ENCODE results near the gene COMT. TPM values are rescaled to one million over a fixed set of nuclear protein-coding genes. Genes with fewer than 3 reads are reported as not detected.

Gene COMT
- polyA plus RNA-seq, 1 experiment = 332 TPM

DNA sequence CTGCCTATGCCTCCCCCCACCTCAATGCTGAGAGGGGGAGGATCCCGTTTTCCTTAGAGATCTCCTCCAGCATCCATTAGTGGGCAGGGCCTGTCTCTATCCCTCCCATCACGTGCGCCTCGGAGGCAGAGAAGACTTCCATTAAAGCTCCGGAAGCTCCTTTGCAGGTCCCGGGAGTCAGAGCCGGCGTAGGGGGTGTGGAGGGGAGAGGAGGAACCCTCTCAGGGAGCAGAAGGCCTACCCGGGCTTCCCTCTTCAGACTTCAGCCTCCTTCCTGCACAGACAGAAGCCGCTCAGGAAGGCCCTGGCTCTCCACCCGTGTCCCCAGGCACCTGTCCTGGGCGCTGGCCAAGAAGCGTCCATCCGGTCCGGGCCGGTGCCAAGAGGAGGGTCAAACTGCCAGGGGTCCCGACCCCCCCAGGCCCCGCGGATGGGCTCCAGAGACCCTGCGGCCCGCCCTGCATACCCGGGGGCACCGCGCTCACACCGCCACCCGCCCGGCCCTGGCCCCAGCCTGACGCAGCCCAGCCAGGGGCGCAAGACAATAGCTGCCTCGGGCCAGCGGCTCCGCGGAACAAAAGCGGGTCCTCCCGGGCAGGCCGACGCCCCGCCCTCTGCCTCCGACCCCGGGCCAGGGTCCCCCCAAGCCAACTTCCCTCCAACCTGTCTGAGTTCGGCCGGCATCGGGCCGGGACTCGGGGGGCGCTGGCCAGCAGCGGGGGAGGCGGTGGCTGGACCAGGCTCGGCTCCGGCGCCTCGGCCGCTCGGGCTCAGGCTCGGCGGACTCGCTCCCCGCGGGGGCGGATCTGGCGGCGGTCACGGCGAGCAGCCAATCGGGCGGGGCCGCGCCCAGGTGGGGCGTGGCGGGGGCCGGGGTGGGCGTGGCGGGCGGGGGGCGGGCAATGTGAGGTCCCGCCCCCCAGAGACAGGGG, 45.1 kb downstream of the COMT start:
- Histone ChIP-seq H3K27me3 (ENCODE audit: control insufficient read depth, insufficient read depth, low read length) (no peaks in the 10 kb centered on the region), H3K36me3 (ENCODE audit: control insufficient read depth, insufficient read depth, low read length) (no peaks in the 10 kb centered on the region; the same call in 1 of the 2 replicates), H3K4me3 (ENCODE audit: low read depth, low read length) (peak overlapping the region; percentile 73)
- ChIA-PET POLR2A (interaction anchor here (0.5 kb wide), 1 partner anchor 53 kb away, joined by 8 read pairs; no protein-coding TSS in a partner anchor), CTCF (interaction anchor here (1.1 to 1.4 kb wide), 2 partner anchors 20 to 27 kb away, joined by 3 to 4 read pairs; no protein-coding TSS in a partner anchor)
- TF ChIP-seq CTCF (IDR thresholded peaks at IDR 0.05; ENCODE audit: insufficient read depth, low read depth, low read length) = no peak
- no peak for DNase-seq (ENCODE audit: low read depth)

DNA sequence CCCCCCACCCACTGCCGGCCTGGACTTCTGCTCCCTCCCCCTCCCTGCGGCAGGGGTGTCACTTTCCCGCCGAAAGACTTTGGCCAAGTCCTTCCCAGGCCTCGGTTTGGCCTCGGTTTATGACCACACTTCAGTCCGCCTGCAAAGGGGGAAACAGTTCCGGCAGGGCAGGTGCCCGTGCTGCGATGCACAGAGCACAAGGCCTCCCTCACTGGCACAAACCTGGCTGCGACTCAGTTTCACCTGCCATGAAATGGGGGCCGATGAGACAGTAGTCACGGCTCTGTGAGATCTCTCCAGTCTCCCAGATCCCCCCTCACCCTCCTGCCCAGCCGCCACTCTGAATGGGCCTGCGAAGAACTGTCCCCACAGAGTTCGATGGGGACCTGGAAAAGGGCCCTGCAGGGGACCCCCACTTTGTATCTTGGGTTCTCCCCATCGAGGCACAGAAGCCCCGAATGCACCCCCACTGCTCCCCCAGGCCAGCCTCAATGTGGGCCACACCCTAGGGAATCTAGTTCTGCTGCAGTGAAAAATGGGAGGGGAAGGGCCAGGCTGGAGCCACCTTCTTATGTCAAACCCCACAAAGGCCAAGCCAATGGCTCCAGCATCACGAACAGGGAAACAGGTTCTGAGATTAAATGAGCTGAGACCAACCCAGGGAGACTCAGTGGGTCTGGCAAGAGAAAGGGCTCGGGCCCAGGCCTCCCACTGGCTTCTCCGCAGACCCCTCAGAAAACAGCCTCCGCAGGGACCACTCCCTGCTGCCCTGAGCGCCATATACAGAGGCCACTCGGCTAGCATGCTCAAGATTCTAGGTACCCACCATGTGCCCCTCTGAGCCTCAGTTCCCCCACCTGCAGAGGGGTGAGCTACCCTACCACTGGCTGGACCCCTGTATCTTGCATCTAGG, 46.1 kb downstream of the COMT start:
- no peaks in the 10 kb centered on the region; the same call in 1 of the 2 replicates for H3K36me3 ChIP-seq (ENCODE audit: control insufficient read depth, insufficient read depth, low read length)
- no peaks in the 10 kb centered on the region for H3K27me3 ChIP-seq (ENCODE audit: control insufficient read depth, insufficient read depth, low read length)
- no peak for DNase-seq (ENCODE audit: low read depth)
- POLR2A ChIA-PET = no interaction called here
- CTCF ChIA-PET = interaction anchor here (0.9 to 4.8 kb wide), 3 partner anchors 9 to 26 kb away, joined by 3 to 27 read pairs (median 4); no protein-coding TSS in a partner anchor
- H3K4me3 ChIP-seq (ENCODE audit: low read depth, low read length) = no peak overlapping the region
- TF ChIP-seq CTCF (IDR thresholded peaks at IDR 0.05; ENCODE audit: insufficient read depth, low read depth, low read length) = no peak

- CTCF ChIA-PET = interaction anchor here (0.9 to 4.8 kb wide), 3 partner anchors 10 to 26 kb away, joined by 3 to 27 read pairs (median 4); no protein-coding TSS in a partner anchor
- Histone ChIP-seq H3K4me3 (ENCODE audit: low read depth, low read length) (no peak overlapping the region), H3K36me3 (ENCODE audit: control insufficient read depth, insufficient read depth, low read length) (no peaks in the 10 kb centered on the region; the same call in 1 of the 2 replicates), H3K27me3 (ENCODE audit: control insufficient read depth, insufficient read depth, low read length) (no peaks in the 10 kb centered on the region)
- POLR2A ChIA-PET = no interaction called here
- DNase-seq (ENCODE audit: low read depth) = no peak
- no peak for TF ChIP-seq CTCF (IDR thresholded peaks at IDR 0.05; ENCODE audit: insufficient read depth, low read depth, low read length)
Observed at GRCh38 chr22:19988331-19988808, 46.8 kb downstream of the COMT start.

DNA sequence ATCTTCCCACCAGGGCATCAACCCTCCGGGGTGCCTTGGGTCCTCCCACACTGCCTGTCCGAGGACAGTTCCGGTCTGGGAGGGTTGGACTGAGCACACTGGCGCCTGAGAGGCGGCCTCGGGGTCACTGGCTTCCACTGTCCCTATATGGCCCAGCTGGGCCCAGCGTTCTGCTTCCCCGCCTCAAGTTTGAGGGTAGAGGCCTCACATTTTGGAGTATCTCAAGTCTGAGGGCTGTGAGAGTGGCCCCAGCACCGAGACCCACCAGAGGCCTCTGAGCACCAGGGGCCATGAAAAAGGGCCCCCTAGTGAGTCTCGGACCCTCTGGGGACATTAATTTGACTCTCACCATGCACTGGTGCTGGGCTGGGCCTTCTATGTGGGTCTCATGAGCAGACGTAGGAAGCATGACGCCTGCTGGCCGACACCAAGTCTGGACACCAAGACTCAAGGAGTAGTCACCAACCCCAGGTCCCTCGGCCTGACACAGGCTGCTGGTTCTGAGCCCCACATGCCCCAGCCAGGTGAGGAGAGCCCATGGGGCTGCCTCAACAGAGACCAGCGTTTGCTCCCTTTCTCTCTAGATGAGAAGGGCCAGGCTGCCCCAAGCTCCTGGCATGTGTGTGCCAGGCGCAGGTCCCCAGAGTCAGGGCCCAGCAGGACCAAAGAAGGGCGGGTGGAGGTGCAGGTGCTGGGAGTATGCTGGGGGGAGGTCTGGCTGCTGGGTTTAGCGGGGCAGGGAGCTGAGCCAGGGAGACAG, 47.6 kb downstream of the COMT start:
- H3K27me3 ChIP-seq (ENCODE audit: control insufficient read depth, insufficient read depth, low read length) = no peaks in the 10 kb centered on the region
- DNase-seq (ENCODE audit: low read depth) = no peak
- TF ChIP-seq CTCF (IDR thresholded peaks at IDR 0.05; ENCODE audit: insufficient read depth, low read depth, low read length) = no peak
- ChIA-PET POLR2A (no interaction called here), CTCF (interaction anchor here (0.9 to 4.8 kb wide), 2 partner anchors 25 to 26 kb away, joined by 3 to 27 read pairs; no protein-coding TSS in a partner anchor)
- H3K4me3 ChIP-seq (ENCODE audit: low read depth, low read length) = no peak overlapping the region
- H3K36me3 ChIP-seq (ENCODE audit: control insufficient read depth, insufficient read depth, low read length) = no peaks in the 10 kb centered on the region; the same call in 1 of the 2 replicates

All from BJ (cell line).